ENCODE measurements around the gene CHRM5.

CHRM5 gene

GRCh38 chr15:34001536-34001935, 33.2 kb downstream of the CHRM5 start:
- H3K79me2 ChIP-seq = no peaks in the 10 kb centered on the region
- no peaks in the 10 kb centered on the region for H3K4me1 ChIP-seq
- no peak overlapping the region for H3K27ac ChIP-seq
- no peaks in the 10 kb centered on the region for H3K9me3 ChIP-seq (ENCODE audit: control insufficient read depth, low read length)
- no peak overlapping the region for H3K4me3 ChIP-seq (ENCODE audit: low read depth, low read length)
- H3K4me2 ChIP-seq (ENCODE audit: low read length) = no peak overlapping the region
- H3K27me3 ChIP-seq (ENCODE audit: control insufficient read depth, insufficient read depth, low read length) = no peaks in the 10 kb centered on the region
- H2AFZ ChIP-seq = no peak overlapping the region
- TF ChIP-seq, protein P1, sequence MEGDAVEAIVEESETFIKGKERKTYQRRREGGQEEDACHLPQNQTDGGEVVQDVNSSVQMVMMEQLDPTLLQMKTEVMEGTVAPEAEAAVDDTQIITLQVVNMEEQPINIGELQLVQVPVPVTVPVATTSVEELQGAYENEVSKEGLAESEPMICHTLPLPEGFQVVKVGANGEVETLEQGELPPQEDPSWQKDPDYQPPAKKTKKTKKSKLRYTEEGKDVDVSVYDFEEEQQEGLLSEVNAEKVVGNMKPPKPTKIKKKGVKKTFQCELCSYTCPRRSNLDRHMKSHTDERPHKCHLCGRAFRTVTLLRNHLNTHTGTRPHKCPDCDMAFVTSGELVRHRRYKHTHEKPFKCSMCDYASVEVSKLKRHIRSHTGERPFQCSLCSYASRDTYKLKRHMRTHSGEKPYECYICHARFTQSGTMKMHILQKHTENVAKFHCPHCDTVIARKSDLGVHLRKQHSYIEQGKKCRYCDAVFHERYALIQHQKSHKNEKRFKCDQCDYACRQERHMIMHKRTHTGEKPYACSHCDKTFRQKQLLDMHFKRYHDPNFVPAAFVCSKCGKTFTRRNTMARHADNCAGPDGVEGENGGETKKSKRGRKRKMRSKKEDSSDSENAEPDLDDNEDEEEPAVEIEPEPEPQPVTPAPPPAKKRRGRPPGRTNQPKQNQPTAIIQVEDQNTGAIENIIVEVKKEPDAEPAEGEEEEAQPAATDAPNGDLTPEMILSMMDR (IDR thresholded peaks at IDR 0.05) = no peak
- no peak overlapping the region for H3K9ac ChIP-seq
- no peaks in the 10 kb centered on the region for H3K36me3 ChIP-seq (ENCODE audit: control insufficient read depth, insufficient read depth, low read length)

- TF ChIP-seq, protein P1 (IDR thresholded peaks at IDR 0.05) = no peak
- no peak overlapping the region for H2AFZ ChIP-seq
These were observed 38.1 kb downstream of the CHRM5 start for GRCh38 chr15:34006381-34006780.

GRCh38 chr15:34009656-34010055, 41.4 kb downstream of the CHRM5 start:
- no peaks in the 10 kb centered on the region for H3K4me1 ChIP-seq
- H3K4me3 ChIP-seq (ENCODE audit: low read depth, low read length) = no peak overlapping the region
- H3K9ac ChIP-seq = no peak overlapping the region
- TF ChIP-seq, protein P1 (IDR thresholded peaks at IDR 0.05) = no peak
- H2AFZ ChIP-seq = no peak overlapping the region
- H3K4me2 ChIP-seq (ENCODE audit: low read length) = no peak overlapping the region
- no peaks in the 10 kb centered on the region for H3K36me3 ChIP-seq (ENCODE audit: control insufficient read depth, insufficient read depth, low read length)
- H3K79me2 ChIP-seq = no peaks in the 10 kb centered on the region
- H3K9me3 ChIP-seq (ENCODE audit: control insufficient read depth, low read length) = no peaks in the 10 kb centered on the region
- no peaks in the 10 kb centered on the region for H3K27me3 ChIP-seq (ENCODE audit: control insufficient read depth, insufficient read depth, low read length)
- no peak overlapping the region for H3K27ac ChIP-seq

More at GRCh38 chr15:34006381-34006780, 38.1 kb downstream of the CHRM5 start:
- H3K4me1 ChIP-seq = no peaks in the 10 kb centered on the region
- H3K79me2 ChIP-seq = no peaks in the 10 kb centered on the region
- no peak overlapping the region for H3K4me2 ChIP-seq (ENCODE audit: low read length)
- no peak overlapping the region for H3K27ac ChIP-seq
- no peaks in the 10 kb centered on the region for H3K36me3 ChIP-seq (ENCODE audit: control insufficient read depth, insufficient read depth, low read length)
- no peak overlapping the region for H3K9ac ChIP-seq
- no peaks in the 10 kb centered on the region for H3K9me3 ChIP-seq (ENCODE audit: control insufficient read depth, low read length)
- no peak overlapping the region for H3K4me3 ChIP-seq (ENCODE audit: low read depth, low read length)
- no peaks in the 10 kb centered on the region for H3K27me3 ChIP-seq (ENCODE audit: control insufficient read depth, insufficient read depth, low read length)

- TF ChIP-seq, protein P1 (IDR thresholded peaks at IDR 0.05) = no peak
- Histone ChIP-seq H3K4me1 (no peaks in the 10 kb centered on the region), H3K4me2 (ENCODE audit: low read length) (no peak overlapping the region), H3K27me3 (ENCODE audit: control insufficient read depth, insufficient read depth, low read length) (no peaks in the 10 kb centered on the region), H3K79me2 (no peaks in the 10 kb centered on the region), H3K4me3 (ENCODE audit: low read depth, low read length) (no peak overlapping the region), H3K27ac (no peak overlapping the region), H2AFZ (no peak overlapping the region), H3K36me3 (ENCODE audit: control insufficient read depth, insufficient read depth, low read length) (no peaks in the 10 kb centered on the region), H3K9me3 (ENCODE audit: control insufficient read depth, low read length) (no peaks in the 10 kb centered on the region), H3K9ac (no peak overlapping the region)
These were observed 42.6 kb downstream of the CHRM5 start for GRCh38 chr15:34010921-34011320.

GRCh38 chr15:34011481-34011880, 43.2 kb downstream of the CHRM5 start:
- TF ChIP-seq, protein P1 (IDR thresholded peaks at IDR 0.05) = no peak
- H3K9ac ChIP-seq = no peak overlapping the region
- no peak overlapping the region for H3K4me2 ChIP-seq (ENCODE audit: low read length)

More at GRCh38 chr15:34011481-34011880, 43.2 kb downstream of the CHRM5 start:
- Histone ChIP-seq H3K4me1 (no peaks in the 10 kb centered on the region), H3K27ac (no peak overlapping the region), H3K36me3 (ENCODE audit: control insufficient read depth, insufficient read depth, low read length) (no peaks in the 10 kb centered on the region), H3K9me3 (ENCODE audit: control insufficient read depth, low read length) (no peaks in the 10 kb centered on the region), H2AFZ (no peak overlapping the region), H3K27me3 (ENCODE audit: control insufficient read depth, insufficient read depth, low read length) (no peaks in the 10 kb centered on the region), H3K4me3 (ENCODE audit: low read depth, low read length) (no peak overlapping the region), H3K79me2 (no peaks in the 10 kb centered on the region)

Measured in parathyroid adenoma (tissue), 2 donors.